Ishikawa (cell line): ENCODE results near the gene FAT2.

ENCODE experiments used
- CEBPB ChIP-seq: IDR thresholded peaks from 2 replicates; pipeline ENCODE4 v1.6.1; 2012
- CREB1 ChIP-seq: IDR thresholded peaks from 2 replicates; pipeline ENCODE4 v1.6.1; 2012; ENCODE audit warnings: low read depth
- EGR1 ChIP-seq: IDR thresholded peaks from 2 replicates; pipeline ENCODE4 v1.6.1; 2012
- EP300 ChIP-seq: IDR thresholded peaks from 2 replicates; pipeline ENCODE4 v1.6.1; 2012; ENCODE audit warnings: borderline replicate concordance
- FOXM1 ChIP-seq: IDR thresholded peaks from 2 replicates; pipeline ENCODE4 v1.6.1; 2012; ENCODE audit warnings: low read depth, borderline replicate concordance
- MAX ChIP-seq: IDR thresholded peaks from 2 replicates; pipeline ENCODE4 v1.6.1; 2012
- NFIC ChIP-seq: IDR thresholded peaks from 2 replicates; pipeline ENCODE4 v1.6.1; 2012
- RAD21 ChIP-seq: IDR thresholded peaks from 2 replicates; pipeline ENCODE4 v1.6.1; 2012; ENCODE audit warnings: low read depth
- REST ChIP-seq: IDR thresholded peaks from 2 replicates; pipeline ENCODE4 v1.6.1; 2012; ENCODE audit warnings: low read depth, mild to moderate bottlenecking
- TAF1 ChIP-seq: IDR thresholded peaks from 2 replicates; pipeline ENCODE4 v1.6.1; 2012; ENCODE audit warnings: low read depth, mild to moderate bottlenecking
- TCF12 ChIP-seq: IDR thresholded peaks from 2 replicates; pipeline ENCODE4 v1.6.1; 2012; ENCODE audit warnings: low read depth
- TEAD4 ChIP-seq: IDR thresholded peaks from 2 replicates; pipeline ENCODE4 v1.6.1; 2012
- USF1 ChIP-seq: IDR thresholded peaks from 2 replicates; pipeline ENCODE4 v1.6.1; 2012
- YY1 ChIP-seq: IDR thresholded peaks from 2 replicates; pipeline ENCODE4 v1.6.1; 2012; ENCODE audit warnings: low read depth
- ZBTB7A ChIP-seq: IDR thresholded peaks from 2 replicates; pipeline ENCODE4 v1.6.1; 2012; ENCODE audit warnings: low read depth

The FAT2 gene

DNA sequence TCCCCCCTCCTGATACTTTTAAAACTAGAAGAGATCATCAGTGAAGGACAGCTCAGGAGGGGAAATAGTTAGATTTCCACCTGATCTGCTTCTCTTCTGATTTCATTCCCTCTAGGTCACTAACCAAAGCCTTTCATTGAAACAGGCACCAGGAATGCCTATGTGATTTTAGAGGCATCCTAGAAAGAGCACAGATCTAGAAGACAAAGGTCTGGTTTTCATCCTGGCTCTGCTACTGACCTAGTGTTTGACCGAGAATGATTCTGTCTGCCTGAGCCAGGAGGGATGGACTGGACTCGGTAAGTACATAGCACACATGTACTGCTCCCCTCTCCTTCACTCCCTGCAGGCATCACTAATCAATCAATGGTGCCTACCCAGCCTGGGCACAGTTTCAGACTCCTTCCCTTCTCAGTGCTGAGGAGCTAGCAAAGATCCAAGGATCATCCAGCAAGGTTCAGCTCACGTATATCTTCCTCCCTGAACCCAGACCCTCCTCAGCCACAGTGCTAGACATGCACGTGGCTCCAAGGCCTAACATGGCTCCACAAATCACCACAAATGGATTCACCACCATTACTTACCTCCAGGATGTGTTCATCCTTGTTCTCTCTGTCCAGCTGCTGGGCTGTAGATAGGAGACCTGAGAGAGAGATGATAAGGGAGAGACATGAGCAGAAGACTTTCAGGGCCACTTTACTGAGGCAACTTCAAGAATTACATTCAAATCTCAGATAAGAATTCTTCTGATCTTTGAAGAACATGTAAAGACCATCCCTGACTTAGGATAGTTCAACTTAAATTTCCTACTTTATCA lies 35.2 kb downstream of the FAT2 start:
- no peak for TF ChIP-seq EGR1
- no peak for TF ChIP-seq RAD21
- TF ChIP-seq YY1 = no peak
- no peak for TF ChIP-seq FOXM1
- no peak for TF ChIP-seq TEAD4
- no peak for TF ChIP-seq ZBTB7A
- TF ChIP-seq TCF12 = no peak
- TF ChIP-seq TAF1 = no peak
- TF ChIP-seq EP300 = no peak
- TF ChIP-seq USF1 = no peak
- no peak for TF ChIP-seq CREB1
- no peak for TF ChIP-seq CEBPB

DNA sequence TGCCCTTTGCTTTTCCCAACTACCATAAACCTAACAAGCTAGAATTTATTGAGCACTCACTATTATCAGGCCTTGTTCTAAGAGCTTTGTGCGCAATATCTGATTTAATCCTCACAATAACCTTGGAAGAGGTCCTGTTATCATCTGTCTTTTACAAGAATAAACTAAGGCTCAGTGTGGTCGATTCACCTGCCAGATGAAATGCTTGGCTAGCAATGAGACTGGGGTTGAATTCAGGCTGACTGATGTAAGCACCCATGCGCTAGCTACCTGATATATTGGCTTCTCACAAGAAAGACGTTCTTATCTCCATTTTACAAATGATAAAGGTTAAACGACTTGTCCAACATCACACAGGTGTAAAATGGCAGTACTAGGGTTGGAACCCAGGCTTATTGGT lies 37.4 kb downstream of the FAT2 start:
- TF ChIP-seq NFIC = no peak
- no peak for TF ChIP-seq YY1
- TF ChIP-seq EGR1 = no peak
- TF ChIP-seq ZBTB7A = no peak
- TF ChIP-seq RAD21 = no peak
- no peak for TF ChIP-seq CEBPB
- TF ChIP-seq REST = no peak
- TF ChIP-seq TEAD4 = no peak
- no peak for TF ChIP-seq FOXM1
- TF ChIP-seq TCF12 = no peak
- TF ChIP-seq TAF1 = no peak
- no peak for TF ChIP-seq EP300
- TF ChIP-seq MAX = no peak
- no peak for TF ChIP-seq USF1
- TF ChIP-seq CREB1 = no peak

- TF ChIP-seq FOXM1 (no peak), RAD21 (no peak), TCF12 (no peak), MAX (no peak)
Observed at GRCh38 chr5:151553130-151553670, 37.9 kb downstream of the FAT2 start.

DNA sequence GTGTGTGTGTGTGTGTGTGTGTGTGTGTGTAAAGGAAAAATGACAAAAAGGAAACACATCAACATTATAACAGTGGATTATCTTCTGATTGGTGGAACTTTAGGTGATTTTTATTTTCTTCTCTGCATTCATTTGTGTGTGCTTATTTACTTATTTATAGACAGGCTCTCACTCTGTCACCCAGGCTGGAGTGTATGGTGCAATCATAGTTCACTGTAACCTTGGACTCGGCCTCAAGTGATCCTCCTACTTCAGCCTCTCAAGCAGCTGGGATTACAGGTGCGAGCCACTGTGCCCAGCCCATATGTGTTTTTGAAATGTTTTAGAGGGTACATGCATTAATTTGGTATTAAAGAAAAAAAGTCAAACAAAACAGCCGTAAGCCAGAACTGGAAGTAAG lies 39.1 kb downstream of the FAT2 start:
- TF ChIP-seq TEAD4 = no peak
- no peak for TF ChIP-seq FOXM1

DNA sequence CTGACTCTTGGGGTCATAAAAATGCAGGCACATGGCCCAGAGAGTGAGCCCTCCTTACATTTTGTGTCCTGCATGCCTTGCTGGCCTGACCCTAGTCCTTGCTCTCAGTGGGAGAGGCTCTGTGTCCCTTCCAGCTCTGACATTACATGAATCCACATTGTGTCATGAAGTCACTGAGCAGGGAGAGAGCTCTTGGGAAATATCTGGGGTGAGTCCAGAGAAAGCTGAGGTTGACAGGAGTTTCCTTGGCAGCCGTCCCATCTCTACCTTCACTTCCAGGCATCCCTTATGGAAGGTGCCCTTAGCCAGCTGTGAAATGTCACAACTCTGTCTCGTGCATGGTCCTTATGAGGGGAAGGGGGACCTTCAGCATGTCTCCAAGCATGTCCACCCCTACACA lies 41.0 kb downstream of the FAT2 start:
- no peak for TF ChIP-seq ZBTB7A
- no peak for TF ChIP-seq RAD21
- no peak for TF ChIP-seq YY1
- no peak for TF ChIP-seq CREB1
- TF ChIP-seq REST = no peak
- TF ChIP-seq EGR1 = no peak
- TF ChIP-seq TAF1 = no peak
- no peak for TF ChIP-seq TCF12
- TF ChIP-seq EP300 = no peak
- no peak for TF ChIP-seq FOXM1

GRCh38 chr5:151549713-151550112 lies 41.4 kb downstream of the FAT2 start:
- TF ChIP-seq MAX (no peak), ZBTB7A (no peak), TAF1 (no peak), USF1 (no peak), CREB1 (no peak), REST (no peak), RAD21 (no peak), NFIC (no peak), YY1 (no peak), TEAD4 (no peak), TCF12 (no peak), EGR1 (no peak), CEBPB (no peak), EP300 (no peak), FOXM1 (no peak)
